ENCODE data around the gene MAPK8IP1. TPM values are rescaled to one million over a fixed set of nuclear protein-coding genes. Genes with fewer than 3 reads are reported as not detected.

Gene MAPK8IP1
- total and polyA plus RNA-seq, 2 donors (not counting 1 experiment from before 2014, with no cell fraction given), result 2.1 to 4.0 TPM

DNA sequence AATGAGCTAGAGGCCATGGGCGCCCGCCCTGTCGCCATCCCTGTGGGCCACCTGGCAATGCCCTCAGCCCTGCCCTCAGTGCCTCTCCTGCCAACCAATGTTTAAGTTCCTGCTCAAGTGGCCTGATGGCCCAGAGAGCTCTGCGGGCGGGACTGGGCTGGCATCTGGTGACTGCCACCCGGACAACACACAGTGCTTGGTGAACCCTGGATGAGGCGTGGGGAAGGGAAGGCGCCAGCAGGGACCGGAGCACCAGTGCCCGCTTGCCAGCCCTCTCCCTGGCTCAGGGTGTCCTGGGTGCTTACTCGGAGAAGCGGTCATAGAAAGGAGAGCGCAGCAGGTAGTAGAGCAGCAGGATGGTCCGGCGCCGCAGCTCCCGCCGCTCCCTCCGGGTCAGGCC, 28.1 kb downstream of the MAPK8IP1 start:
- CTCF ChIA-PET, result interaction anchor here (1.2 to 3.1 kb wide), 2 partner anchors 51 to 93 kb away, joined by 4 to 11 read pairs; no protein-coding TSS in a partner anchor
- intact Hi-C loops (cut with micrococcal nuclease), result loop anchor here (10.0 kb wide), 1 partner anchor 1349 kb away; the partner anchor contains the start of gene CD82
- H4K20me1 ChIP-seq (ENCODE audit: control insufficient read depth, insufficient read depth, low read length, poor library complexity, severe bottlenecking), result peaks cover 66% of the 10 kb centered on the region
- Mint-ChIP-seq H3K27me3 (no peaks in the 10 kb centered on the region), H3K9me3 (ENCODE audit: insufficient read depth) (no peaks in the 10 kb centered on the region), H3K4me3 (no peak overlapping the region), H3K27ac (no peak overlapping the region), H3K4me1 (peaks cover 33% of the 10 kb centered on the region)
- WGBS (ENCODE audit: insufficient coverage), result 97% methylated on average over 19 of the region's 19 CpGs
- H3K36me3 ChIP-seq (replicated peaks in 1 of 2; ENCODE audit: control extremely low read depth in 1 of 2, control insufficient read depth in 1 of 2, extremely low read depth in 1 of 2, insufficient read depth in 2 of 2, low read length in 1 of 2), result peaks cover 2 to 56% of the 10 kb centered on the region in 2 experiments
- no peak for ATAC-seq (ENCODE audit: low read depth)
- DNase-seq, result no peak
- H3K4me2 ChIP-seq (replicated peaks; ENCODE audit: low read depth, low read length, poor library complexity, severe bottlenecking), result no peak overlapping the region
- H3K27me3 ChIP-seq (replicated peaks in 1 of 4; ENCODE audit: control extremely low read depth in 1 of 4, control insufficient read depth in 3 of 4, insufficient read depth in 4 of 4, low read length in 3 of 4), result no peaks in the 10 kb centered on the region
- no peaks in the 10 kb centered on the region for H3K9me3 ChIP-seq (ENCODE audit: control extremely low read depth in 1 of 3, control insufficient read depth in 2 of 3, insufficient read depth in 1 of 3, low read length in 2 of 3)
- no peak overlapping the region for H2AFZ ChIP-seq (ENCODE audit: insufficient read depth, low read depth, low read length, poor library complexity, severe bottlenecking)
- POLR2A ChIA-PET, result interaction anchor here (0.5 to 0.7 kb wide), 2 partner anchors 65 to 1349 kb away, joined by 5 read pairs; no protein-coding TSS in a partner anchor
- H3K79me2 ChIP-seq (ENCODE audit: control insufficient read depth, insufficient read depth, low read length), result peaks cover 32% of the 10 kb centered on the region
- H3K27ac ChIP-seq (ENCODE audit: low read length in 2 of 2), result no peak overlapping the region
- H3K4me1 ChIP-seq (ENCODE audit: control insufficient read depth in 2 of 2, insufficient read depth in 2 of 2, low read length in 2 of 2), result peaks cover 12 to 20% of the 10 kb centered on the region in 2 donors
- TF ChIP-seq, protein P1, sequence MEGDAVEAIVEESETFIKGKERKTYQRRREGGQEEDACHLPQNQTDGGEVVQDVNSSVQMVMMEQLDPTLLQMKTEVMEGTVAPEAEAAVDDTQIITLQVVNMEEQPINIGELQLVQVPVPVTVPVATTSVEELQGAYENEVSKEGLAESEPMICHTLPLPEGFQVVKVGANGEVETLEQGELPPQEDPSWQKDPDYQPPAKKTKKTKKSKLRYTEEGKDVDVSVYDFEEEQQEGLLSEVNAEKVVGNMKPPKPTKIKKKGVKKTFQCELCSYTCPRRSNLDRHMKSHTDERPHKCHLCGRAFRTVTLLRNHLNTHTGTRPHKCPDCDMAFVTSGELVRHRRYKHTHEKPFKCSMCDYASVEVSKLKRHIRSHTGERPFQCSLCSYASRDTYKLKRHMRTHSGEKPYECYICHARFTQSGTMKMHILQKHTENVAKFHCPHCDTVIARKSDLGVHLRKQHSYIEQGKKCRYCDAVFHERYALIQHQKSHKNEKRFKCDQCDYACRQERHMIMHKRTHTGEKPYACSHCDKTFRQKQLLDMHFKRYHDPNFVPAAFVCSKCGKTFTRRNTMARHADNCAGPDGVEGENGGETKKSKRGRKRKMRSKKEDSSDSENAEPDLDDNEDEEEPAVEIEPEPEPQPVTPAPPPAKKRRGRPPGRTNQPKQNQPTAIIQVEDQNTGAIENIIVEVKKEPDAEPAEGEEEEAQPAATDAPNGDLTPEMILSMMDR (IDR thresholded peaks at IDR 0.05), result no peak
- no peak for TF ChIP-seq EZH2 (IDR thresholded peaks at IDR 0.05; ENCODE audit: borderline replicate concordance, insufficient read depth, low read depth, low read length, poor library complexity, severe bottlenecking)
- no peak overlapping the region for H3K9ac ChIP-seq (ENCODE audit: low read length)
- no peak overlapping the region for H3K4me3 ChIP-seq (ENCODE audit: control extremely low read depth in 1 of 5, extremely low read depth in 1 of 5, insufficient read depth in 1 of 5, low read depth in 2 of 5, low read length in 4 of 5)

DNA sequence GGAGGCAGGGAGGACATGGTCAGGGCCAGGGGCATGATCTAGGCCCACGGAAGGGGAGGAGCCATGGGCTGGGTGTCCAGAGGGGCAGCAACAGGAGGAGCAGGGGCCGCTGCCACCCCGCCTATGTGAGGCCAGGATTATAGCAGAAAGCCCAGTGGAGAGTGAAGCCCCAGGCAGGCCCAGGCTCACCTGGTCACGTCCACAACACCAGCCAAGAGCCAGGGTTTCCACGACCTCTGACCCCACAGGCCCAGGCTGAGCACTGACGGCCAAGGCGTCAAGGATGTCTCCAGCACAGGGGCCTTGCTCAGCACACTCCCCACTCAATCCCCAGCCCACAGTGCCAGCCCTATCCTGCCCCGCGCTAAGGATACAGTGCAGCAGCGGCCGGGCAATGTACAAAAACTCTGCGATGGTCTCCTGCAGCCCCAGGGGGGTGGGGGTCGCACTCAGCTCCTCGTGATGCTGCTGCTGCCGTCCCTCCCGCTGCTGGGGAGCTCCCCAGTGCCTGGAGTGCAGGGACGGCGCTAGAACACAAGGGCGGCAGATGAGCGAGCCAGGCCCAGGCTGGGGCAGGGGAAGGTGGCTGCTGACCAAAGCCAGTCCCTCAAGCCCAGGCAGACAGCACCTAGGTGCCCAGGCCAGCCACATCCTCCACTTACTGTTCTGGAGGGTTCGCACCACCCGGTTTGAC, 28.6 kb downstream of the MAPK8IP1 start:
- H3K4me2 ChIP-seq (replicated peaks; ENCODE audit: low read depth, low read length, poor library complexity, severe bottlenecking), result no peak overlapping the region
- H3K79me2 ChIP-seq (ENCODE audit: control insufficient read depth, insufficient read depth, low read length), result peaks cover 32% of the 10 kb centered on the region
- POLR2A ChIA-PET, result no interaction called here
- H3K27ac ChIP-seq (ENCODE audit: low read length in 2 of 2), result no peak overlapping the region
- H3K9me3 Mint-ChIP-seq (ENCODE audit: insufficient read depth), result no peaks in the 10 kb centered on the region
- no peak overlapping the region for H3K4me3 ChIP-seq (ENCODE audit: control extremely low read depth in 1 of 5, extremely low read depth in 1 of 5, insufficient read depth in 1 of 5, low read depth in 2 of 5, low read length in 4 of 5)
- H2AFZ ChIP-seq (ENCODE audit: insufficient read depth, low read depth, low read length, poor library complexity, severe bottlenecking), result no peak overlapping the region
- peaks cover 64% of the 10 kb centered on the region for H4K20me1 ChIP-seq (ENCODE audit: control insufficient read depth, insufficient read depth, low read length, poor library complexity, severe bottlenecking)
- H3K4me1 ChIP-seq (ENCODE audit: control insufficient read depth in 2 of 2, insufficient read depth in 2 of 2, low read length in 2 of 2), result peaks cover 14 to 26% of the 10 kb centered on the region in 2 donors
- DNase-seq (no peak), ATAC-seq (ENCODE audit: low read depth) (no peak)
- no peak for TF ChIP-seq EZH2 (IDR thresholded peaks at IDR 0.05; ENCODE audit: borderline replicate concordance, insufficient read depth, low read depth, low read length, poor library complexity, severe bottlenecking)
- TF ChIP-seq, protein P1 (IDR thresholded peaks at IDR 0.05), result no peak
- no peaks in the 10 kb centered on the region for H3K27me3 Mint-ChIP-seq
- H3K9ac ChIP-seq (ENCODE audit: low read length), result no peak overlapping the region
- peaks cover 2 to 55% of the 10 kb centered on the region in 2 experiments for H3K36me3 ChIP-seq (replicated peaks in 1 of 2; ENCODE audit: control extremely low read depth in 1 of 2, control insufficient read depth in 1 of 2, extremely low read depth in 1 of 2, insufficient read depth in 2 of 2, low read length in 1 of 2)
- H3K9me3 ChIP-seq (ENCODE audit: control extremely low read depth in 1 of 3, control insufficient read depth in 2 of 3, insufficient read depth in 1 of 3, low read length in 2 of 3), result no peaks in the 10 kb centered on the region
- no peak overlapping the region for H3K27ac Mint-ChIP-seq
- CTCF ChIA-PET, result interaction anchor here (1.2 to 3.1 kb wide), 2 partner anchors 51 to 92 kb away, joined by 4 to 11 read pairs; no protein-coding TSS in a partner anchor
- H3K4me1 Mint-ChIP-seq, result peaks cover 38% of the 10 kb centered on the region
- H3K27me3 ChIP-seq (replicated peaks in 1 of 4; ENCODE audit: control extremely low read depth in 1 of 4, control insufficient read depth in 3 of 4, insufficient read depth in 4 of 4, low read length in 3 of 4), result no peaks in the 10 kb centered on the region
- H3K4me3 Mint-ChIP-seq, result no peak overlapping the region
- WGBS (ENCODE audit: insufficient coverage), result 93% methylated on average over 22 of the region's 22 CpGs
- intact Hi-C loops (cut with micrococcal nuclease), result loop anchor here (10.0 kb wide), 1 partner anchor 1349 kb away; the partner anchor contains the start of gene CD82

Data from B cell (primary cell).